OCI-LY1 (cell line): Measurements from ENCODE around the gene TMEM178A.

Experiments used
- H2AFZ ChIP-seq: fragments of 200-600 bp; sonication (generic), shearing (Covaris generic); 2 replicates; pipeline ENCODE4 v1.6.0; 2014; ENCODE audit warnings: antibody characterized with exemption, mild to moderate bottlenecking, low read length
- H3F3A ChIP-seq: fragments of 200-600 bp; sonication (generic), shearing (Covaris generic); 2 replicates; pipeline ENCODE4 v1.6.0; 2014; ENCODE audit warnings: mild to moderate bottlenecking, antibody characterized with exemption, low read length, moderate library complexity; ENCODE audit not compliant: insufficient read depth
- H3K27ac ChIP-seq: fragments of 200-600 bp; sonication (generic); 2 replicates; pipeline ENCODE4 v1.5.1; 2014; ENCODE audit warnings: low read length, mixed run types, mild to moderate bottlenecking, low read depth; ENCODE audit not compliant: poor library complexity, severe bottlenecking
- H3K27me3 ChIP-seq: fragments of 200-600 bp; sonication (generic); 2 replicates; pipeline ENCODE4 v1.6.0; 2014; ENCODE audit warnings: antibody characterized with exemption, mild to moderate bottlenecking, low read length, moderate library complexity; ENCODE audit not compliant: insufficient read depth
- H3K36me3 ChIP-seq: fragments of 200-600 bp; sonication (generic); 2 replicates; pipeline ENCODE4 v1.6.1; 2014; ENCODE audit warnings: mild to moderate bottlenecking, antibody characterized with exemption, low read length, moderate library complexity, mixed read lengths; ENCODE audit not compliant: insufficient read depth
- H3K4me1 ChIP-seq: fragments of 200-600 bp; sonication (generic); 2 replicates; pipeline ENCODE4 v1.5.1; 2014; ENCODE audit warnings: mild to moderate bottlenecking, low read length, moderate library complexity; ENCODE audit not compliant: insufficient read depth, severe bottlenecking
- H3K4me2 ChIP-seq: fragments of 200-600 bp; sonication (generic), shearing (Covaris generic); 2 replicates; pipeline ENCODE4 v1.6.1; 2014; ENCODE audit warnings: low read length
- H3K4me3 ChIP-seq: fragments of 200-600 bp; sonication (generic); 2 replicates; pipeline ENCODE4 v1.5.1; 2014; ENCODE audit warnings: low read length, low read depth, mild to moderate bottlenecking, mixed read lengths; ENCODE audit not compliant: poor library complexity, severe bottlenecking
- H3K79me2 ChIP-seq: fragments of 200-600 bp; shearing (Covaris generic); 2 replicates; pipeline ENCODE4 v1.6.1; 2016; ENCODE audit warnings: mixed run types, low read length, mixed read lengths; ENCODE audit not compliant: insufficient read depth
- H3K9ac ChIP-seq: fragments of 200-600 bp; sonication (generic), shearing (Covaris generic); 2 replicates; pipeline ENCODE4 v1.6.1; 2014; ENCODE audit warnings: mild to moderate bottlenecking, low read length, mixed read lengths
- H3K9me2 ChIP-seq: fragments of 200-600 bp; sonication (generic), shearing (Covaris generic); 2 replicates; pipeline ENCODE4 v1.6.1; 2014; ENCODE audit warnings: low read depth, mild to moderate bottlenecking, low read length, mixed read lengths
- H3K9me3 ChIP-seq: fragments of 200-600 bp; shearing (Covaris generic); 2 replicates; pipeline ENCODE4 v1.6.1; 2014; ENCODE audit warnings: low read length, mixed read lengths
- H4K20me1 ChIP-seq: fragments of 200-600 bp; sonication (generic), shearing (Covaris generic); 2 replicates; pipeline ENCODE4 v1.6.0; 2016; ENCODE audit warnings: mild to moderate bottlenecking, low read length; ENCODE audit not compliant: insufficient read depth
- CTCF ChIP-seq: fragments of 200-600 bp; sonication (generic), shearing (Covaris generic); IDR thresholded peaks from 2 replicates; pipeline ENCODE4 v1.5.1; 2017; ENCODE audit warnings: mild to moderate bottlenecking, antibody characterized with exemption, low read length, moderate library complexity, mixed read lengths
- EZH2 ChIP-seq: fragments of 200-600 bp; sonication (generic), shearing (Covaris generic); IDR thresholded peaks from 2 replicates; pipeline ENCODE4 v1.8.0; 2017; ENCODE audit warnings: borderline replicate concordance, mixed run types, mild to moderate bottlenecking, antibody characterized with exemption, low read length, moderate library complexity, mixed read lengths

TMEM178A gene

DNA sequence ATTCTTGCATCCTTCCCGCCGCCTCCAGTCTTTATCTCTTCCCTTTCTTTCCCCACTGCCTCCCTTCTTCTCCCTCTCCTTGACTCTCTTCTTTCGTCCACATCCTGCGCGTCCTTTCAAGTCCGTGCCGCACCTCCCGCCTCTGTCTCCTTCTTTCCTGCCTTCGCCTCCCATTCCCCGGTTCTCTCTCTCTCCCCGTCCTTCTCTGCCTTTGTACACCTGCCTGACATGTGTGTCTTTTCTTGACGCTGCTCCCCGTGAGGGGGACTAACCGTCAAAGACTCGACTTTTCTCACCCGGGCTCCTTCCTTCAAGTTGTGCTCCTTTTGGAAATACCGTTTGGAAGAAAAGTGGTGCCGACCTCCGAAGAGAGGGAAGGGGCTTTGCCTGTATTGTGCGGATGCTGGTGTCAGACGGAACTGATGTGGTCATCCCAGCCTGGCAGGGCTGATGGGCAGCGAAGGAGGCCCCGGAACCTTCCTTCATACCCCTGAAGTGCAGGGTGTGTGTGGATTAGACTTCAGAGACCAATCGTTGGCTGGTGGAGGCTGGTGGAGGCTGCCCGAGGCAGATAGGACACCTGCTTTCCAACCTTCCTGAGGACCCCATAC, 879 bp downstream of the TMEM178A start:
- Histone ChIP-seq H3K27ac (no peak overlapping the region), H3K4me1 (no peaks in the 10 kb centered on the region), H3K4me2 (no peak overlapping the region), H2AFZ (no peak overlapping the region), H4K20me1 (no peaks in the 10 kb centered on the region), H3F3A (no peaks in the 10 kb centered on the region), H3K79me2 (no peaks in the 10 kb centered on the region), H3K9me2 (no peaks in the 10 kb centered on the region), H3K36me3 (no peaks in the 10 kb centered on the region), H3K27me3 (peaks cover 8% of the 10 kb centered on the region; the same call in 1 of the 2 replicates), H3K4me3 (no peak overlapping the region), H3K9ac (no peak overlapping the region), H3K9me3 (no peaks in the 10 kb centered on the region)
- TF ChIP-seq EZH2 (no peak), CTCF (no peak)

DNA sequence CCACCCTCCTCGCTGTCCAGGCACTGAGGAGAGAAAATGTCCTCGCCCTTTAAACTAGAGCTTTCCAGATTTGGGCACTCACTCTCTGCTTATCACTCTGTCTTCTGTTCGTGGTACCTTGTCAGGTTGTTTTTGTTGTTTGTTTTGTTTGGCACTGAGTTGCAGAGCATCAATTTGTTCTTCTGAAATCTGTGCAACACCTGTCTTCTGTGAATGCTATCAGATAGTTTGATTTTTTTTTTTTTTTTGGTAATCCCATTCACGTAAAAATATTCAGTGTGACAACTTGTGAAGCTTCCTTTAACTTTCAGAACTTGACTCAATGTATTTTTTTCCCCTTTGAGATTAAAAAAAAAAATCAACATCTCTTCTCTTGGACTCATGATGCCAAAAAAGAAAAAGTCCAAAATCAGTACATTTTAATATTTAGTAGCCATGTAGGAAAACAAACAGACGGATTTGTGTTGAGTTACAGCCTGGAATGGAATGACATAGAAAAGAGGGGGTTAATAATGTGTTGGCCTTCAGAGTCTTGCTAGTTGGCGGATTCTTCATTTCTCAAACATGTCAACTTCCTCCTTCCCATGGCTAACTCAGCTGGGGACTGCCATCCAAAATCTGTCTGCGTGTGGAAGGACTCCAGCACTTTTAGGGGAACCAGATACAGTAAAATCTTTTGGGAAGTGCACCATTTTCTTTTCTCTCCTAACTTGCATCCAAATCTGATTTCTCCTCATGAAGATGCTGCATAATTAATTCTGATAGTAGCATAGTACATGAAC, 1.6 kb downstream of the TMEM178A start:
- Histone ChIP-seq H3K9me3 (no peaks in the 10 kb centered on the region), H2AFZ (no peak overlapping the region), H4K20me1 (no peaks in the 10 kb centered on the region), H3K36me3 (no peaks in the 10 kb centered on the region), H3K4me2 (no peak overlapping the region), H3K4me3 (no peak overlapping the region), H3K27me3 (peaks cover 9% of the 10 kb centered on the region; the same call in 1 of the 2 replicates), H3K27ac (no peak overlapping the region), H3K9me2 (no peaks in the 10 kb centered on the region), H3K4me1 (no peaks in the 10 kb centered on the region), H3F3A (no peaks in the 10 kb centered on the region), H3K79me2 (no peaks in the 10 kb centered on the region), H3K9ac (no peak overlapping the region)
- no peak for TF ChIP-seq CTCF
- TF ChIP-seq EZH2: no peak

GRCh38 chr2:39667886-39668276, 2.2 kb downstream of the TMEM178A start:
- no peaks in the 10 kb centered on the region for H3K36me3 ChIP-seq
- no peaks in the 10 kb centered on the region for H3K9me2 ChIP-seq
- no peak overlapping the region for H3K9ac ChIP-seq
- H3K27ac ChIP-seq: no peak overlapping the region
- no peaks in the 10 kb centered on the region for H3K79me2 ChIP-seq
- H2AFZ ChIP-seq: no peak overlapping the region
- no peaks in the 10 kb centered on the region for H4K20me1 ChIP-seq
- no peak for TF ChIP-seq EZH2
- TF ChIP-seq CTCF: no peak
- H3K4me1 ChIP-seq: no peaks in the 10 kb centered on the region
- H3K4me2 ChIP-seq: no peak overlapping the region
- no peak overlapping the region for H3K4me3 ChIP-seq
- no peaks in the 10 kb centered on the region for H3F3A ChIP-seq
- H3K9me3 ChIP-seq: no peaks in the 10 kb centered on the region
- H3K27me3 ChIP-seq: peaks cover 9% of the 10 kb centered on the region; the same call in 1 of the 2 replicates
